Activated CD8-positive, alpha-beta memory T cell treated with anti-CD3 and anti-CD28 coated beads, Interleukin-2, amount 50 U/mL, for 4 hours (primary cell): ENCODE data around the gene EFCC1.
"Not testable (repeated sequence)": the region's sequence is repeated elsewhere in the genome, so short reads cannot be mapped to it uniquely, and the experiment has no call there.

ENCODE experiments used
- DNase-seq: peaks from one replicate; pipeline ENCODE4 v3.0.0-alpha.2; 2020

Gene EFCC1

GRCh38 chr3:129087138-129087702, 86.1 kb downstream of the EFCC1 start:
- no peak for DNase-seq

DNA sequence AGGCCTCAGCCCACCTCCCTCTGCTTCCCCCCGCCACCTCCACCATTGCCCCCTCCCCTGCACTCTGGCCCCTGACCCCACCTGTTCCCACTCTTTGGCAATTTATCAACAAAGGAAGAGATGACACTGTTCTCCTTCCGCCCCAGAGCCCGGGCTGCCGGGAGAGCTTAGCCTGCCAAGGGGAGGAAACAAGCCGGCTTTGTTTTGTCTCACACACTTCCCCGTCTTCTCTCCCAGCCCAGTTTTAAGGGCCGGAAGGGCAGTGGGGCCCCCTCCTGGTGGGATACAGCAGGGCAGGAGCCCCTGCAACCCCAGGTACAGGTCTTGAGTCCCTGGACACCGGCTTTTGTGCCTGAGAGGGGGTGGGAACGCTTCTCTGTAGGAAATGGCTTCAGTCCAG, 86.8 kb downstream of the EFCC1 start:
- not testable (repeated sequence) for DNase-seq

GRCh38 chr3:129088312-129088711, 87.2 kb downstream of the EFCC1 start:
- not testable (repeated sequence) for DNase-seq
